ENCODE measurements around the gene NUP188.

DNA sequence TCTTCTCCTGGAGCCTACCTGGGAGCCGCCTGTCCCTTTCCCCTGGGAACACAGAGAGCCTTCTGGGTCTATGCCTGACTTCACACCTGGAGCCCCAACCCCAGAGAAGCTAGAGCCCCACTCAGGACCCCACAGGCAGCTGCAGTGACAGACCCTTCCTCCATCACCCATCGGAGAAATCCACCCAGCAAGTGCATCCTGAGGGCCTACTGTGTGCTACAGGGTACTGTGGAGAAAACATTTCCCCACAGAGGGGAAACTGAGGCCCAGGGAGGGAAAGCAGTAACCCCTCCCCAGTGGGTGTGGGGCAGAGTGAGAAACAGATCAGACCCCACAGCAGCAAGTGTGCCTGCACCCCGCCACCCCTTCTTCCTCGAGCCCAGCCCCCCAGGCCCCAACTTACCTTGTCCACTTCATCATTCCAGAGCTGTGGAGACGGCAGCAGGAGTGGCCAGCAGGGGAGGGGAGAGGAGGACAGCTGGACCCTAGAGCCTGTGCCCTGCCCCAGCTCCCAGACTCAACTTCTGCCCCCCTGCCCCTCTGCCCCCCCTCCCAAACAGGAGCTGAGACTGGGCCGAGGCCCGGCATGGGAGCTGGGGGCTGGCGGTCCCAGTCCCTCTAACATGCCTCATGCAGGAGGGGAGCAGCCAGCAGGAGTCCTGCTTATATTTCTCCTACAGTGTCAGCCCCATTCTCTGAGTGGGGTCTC is 62.9 kb downstream of the NUP188 start:
- TF ChIP-seq, protein P1, sequence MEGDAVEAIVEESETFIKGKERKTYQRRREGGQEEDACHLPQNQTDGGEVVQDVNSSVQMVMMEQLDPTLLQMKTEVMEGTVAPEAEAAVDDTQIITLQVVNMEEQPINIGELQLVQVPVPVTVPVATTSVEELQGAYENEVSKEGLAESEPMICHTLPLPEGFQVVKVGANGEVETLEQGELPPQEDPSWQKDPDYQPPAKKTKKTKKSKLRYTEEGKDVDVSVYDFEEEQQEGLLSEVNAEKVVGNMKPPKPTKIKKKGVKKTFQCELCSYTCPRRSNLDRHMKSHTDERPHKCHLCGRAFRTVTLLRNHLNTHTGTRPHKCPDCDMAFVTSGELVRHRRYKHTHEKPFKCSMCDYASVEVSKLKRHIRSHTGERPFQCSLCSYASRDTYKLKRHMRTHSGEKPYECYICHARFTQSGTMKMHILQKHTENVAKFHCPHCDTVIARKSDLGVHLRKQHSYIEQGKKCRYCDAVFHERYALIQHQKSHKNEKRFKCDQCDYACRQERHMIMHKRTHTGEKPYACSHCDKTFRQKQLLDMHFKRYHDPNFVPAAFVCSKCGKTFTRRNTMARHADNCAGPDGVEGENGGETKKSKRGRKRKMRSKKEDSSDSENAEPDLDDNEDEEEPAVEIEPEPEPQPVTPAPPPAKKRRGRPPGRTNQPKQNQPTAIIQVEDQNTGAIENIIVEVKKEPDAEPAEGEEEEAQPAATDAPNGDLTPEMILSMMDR (conservative IDR thresholded peaks at IDR 0.05; ENCODE audit: low read depth, low read length): no peak
- TF ChIP-seq MAZ (IDR thresholded peaks at IDR 0.05; ENCODE audit: borderline replicate concordance, low read depth, low read length) (no peak), CEBPB (IDR thresholded peaks at IDR 0.05; ENCODE audit: low read depth, low read length) (no peak), POLR2A (IDR thresholded peaks at IDR 0.05; ENCODE audit: low read depth, low read length) (no peak), NFE2L2 (IDR thresholded peaks at IDR 0.05; ENCODE audit: low read depth, low read length) (no peak), RCOR1 (IDR thresholded peaks at IDR 0.05; ENCODE audit: insufficient replicate concordance, low read length) (no peak), RAD21 (IDR thresholded peaks at IDR 0.05; ENCODE audit: low read length) (no peak)
- TF ChIP-seq, protein P2, sequence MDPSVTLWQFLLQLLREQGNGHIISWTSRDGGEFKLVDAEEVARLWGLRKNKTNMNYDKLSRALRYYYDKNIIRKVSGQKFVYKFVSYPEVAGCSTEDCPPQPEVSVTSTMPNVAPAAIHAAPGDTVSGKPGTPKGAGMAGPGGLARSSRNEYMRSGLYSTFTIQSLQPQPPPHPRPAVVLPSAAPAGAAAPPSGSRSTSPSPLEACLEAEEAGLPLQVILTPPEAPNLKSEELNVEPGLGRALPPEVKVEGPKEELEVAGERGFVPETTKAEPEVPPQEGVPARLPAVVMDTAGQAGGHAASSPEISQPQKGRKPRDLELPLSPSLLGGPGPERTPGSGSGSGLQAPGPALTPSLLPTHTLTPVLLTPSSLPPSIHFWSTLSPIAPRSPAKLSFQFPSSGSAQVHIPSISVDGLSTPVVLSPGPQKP (IDR thresholded peaks at IDR 0.05; ENCODE audit: borderline replicate concordance, low read depth, low read length): no peak
